Neural progenitor cell (in vitro differentiated cells): ENCODE results near the gene ASIC1.

Experiments
- CTCF ChIP-seq: fragments of 200-600 bp; sonication (generic); IDR thresholded peaks from 2 replicates; pipeline ENCODE4 v1.5.1; 2017; ENCODE audit warnings: antibody characterized with exemption, mild to moderate bottlenecking
- EZH2 ChIP-seq: fragments of 200-600 bp; sonication (generic); IDR thresholded peaks from 2 replicates; pipeline ENCODE4 v1.6.1; 2017; ENCODE audit warnings: antibody characterized with exemption, mild to moderate bottlenecking, moderate library complexity

GRCh38 chr12:50103351-50103750 is 46.0 kb downstream of the ASIC1 start:
- TF ChIP-seq EZH2 (no peak), CTCF (no peak)
